Measurements from ENCODE around the gene KIF22.

KIF22 gene

DNA sequence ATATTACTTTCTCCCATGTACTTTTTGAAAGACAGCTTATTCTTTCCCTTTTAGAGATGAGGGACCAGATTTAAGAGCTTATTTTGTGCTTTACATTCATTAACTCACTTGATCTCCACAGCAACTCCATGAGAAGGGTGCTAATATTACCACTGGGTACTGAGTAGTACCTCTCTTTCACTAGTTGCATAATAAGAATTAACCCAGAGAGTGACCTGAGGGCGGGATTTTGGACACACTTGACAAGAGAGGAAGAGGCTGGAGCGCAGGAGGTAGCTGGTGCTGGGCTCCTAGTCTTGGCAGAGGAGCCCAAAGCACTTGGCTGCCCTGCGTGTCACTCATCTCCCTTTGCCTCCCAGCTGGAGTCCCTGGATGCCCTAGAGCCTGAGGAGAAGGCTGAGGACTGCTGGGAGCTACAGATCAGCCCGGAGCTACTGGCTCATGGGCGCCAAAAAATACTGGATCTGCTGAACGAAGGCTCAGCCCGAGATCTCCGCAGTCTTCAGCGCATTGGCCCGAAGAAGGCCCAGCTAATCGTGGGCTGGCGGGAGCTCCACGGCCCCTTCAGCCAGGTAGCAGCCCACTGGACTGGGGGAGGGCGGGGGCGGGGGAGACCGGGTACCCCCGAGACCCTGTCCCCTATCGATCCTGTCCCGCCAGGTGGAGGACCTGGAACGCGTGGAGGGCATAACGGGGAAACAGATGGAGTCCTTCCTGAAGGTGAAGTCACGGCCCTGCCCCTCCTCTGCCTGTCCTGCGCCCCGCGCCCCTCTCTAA is 14.1 kb downstream of the KIF22 start:
- no peak for DNase-seq

GRCh38 chr16:29805232-29806098 is 14.9 kb downstream of the KIF22 start:
- DNase-seq, result peak; percentile 97

- peak in 1 of 2 donors; percentile 80 for DNase-seq
Measured at GRCh38 chr16:29806099-29806579, 15.6 kb downstream of the KIF22 start, which contains the start of gene MAZ. TSS of gene MAZ (plus strand) at chr16:29806529. CDS start at chr16:29806702, 173 bp downstream.

- peak; percentile 72 to 74 for DNase-seq
Measured at GRCh38 chr16:29806641-29807425, 16.3 kb downstream of the KIF22 start.

DNA sequence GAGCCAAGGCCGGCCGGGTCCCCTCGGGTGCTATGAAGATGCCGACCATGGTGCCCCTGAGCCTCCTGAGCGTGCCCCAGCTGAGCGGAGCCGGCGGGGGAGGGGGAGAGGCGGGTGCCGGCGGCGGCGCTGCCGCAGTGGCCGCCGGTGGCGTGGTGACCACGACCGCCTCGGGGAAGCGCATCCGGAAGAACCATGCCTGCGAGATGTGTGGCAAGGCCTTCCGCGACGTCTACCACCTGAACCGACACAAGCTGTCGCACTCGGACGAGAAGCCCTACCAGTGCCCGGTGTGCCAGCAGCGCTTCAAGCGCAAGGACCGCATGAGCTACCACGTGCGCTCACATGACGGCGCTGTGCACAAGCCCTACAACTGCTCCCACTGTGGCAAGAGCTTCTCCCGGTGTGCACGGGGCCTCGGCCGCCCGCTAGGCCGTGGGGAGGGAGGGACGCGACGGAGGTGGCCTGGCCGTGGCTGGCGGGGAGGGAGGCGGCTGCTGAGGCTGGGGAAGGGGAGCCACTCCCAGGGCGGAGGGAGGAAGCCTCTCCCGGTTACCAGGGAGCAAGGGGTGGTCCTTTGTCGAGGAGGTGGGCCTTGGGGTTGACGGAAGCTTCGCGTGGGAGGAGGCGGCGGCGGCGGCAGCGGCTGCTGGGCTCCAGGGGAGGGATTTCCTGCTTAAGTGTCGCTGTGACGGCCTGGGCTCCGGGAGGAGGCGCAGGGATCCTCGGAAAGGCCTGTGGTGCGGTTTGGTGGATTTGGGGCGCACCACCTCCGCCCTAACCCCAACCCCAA is 17.1 kb downstream of the KIF22 start:
- peak; percentile 87 to 90 for DNase-seq

DNA sequence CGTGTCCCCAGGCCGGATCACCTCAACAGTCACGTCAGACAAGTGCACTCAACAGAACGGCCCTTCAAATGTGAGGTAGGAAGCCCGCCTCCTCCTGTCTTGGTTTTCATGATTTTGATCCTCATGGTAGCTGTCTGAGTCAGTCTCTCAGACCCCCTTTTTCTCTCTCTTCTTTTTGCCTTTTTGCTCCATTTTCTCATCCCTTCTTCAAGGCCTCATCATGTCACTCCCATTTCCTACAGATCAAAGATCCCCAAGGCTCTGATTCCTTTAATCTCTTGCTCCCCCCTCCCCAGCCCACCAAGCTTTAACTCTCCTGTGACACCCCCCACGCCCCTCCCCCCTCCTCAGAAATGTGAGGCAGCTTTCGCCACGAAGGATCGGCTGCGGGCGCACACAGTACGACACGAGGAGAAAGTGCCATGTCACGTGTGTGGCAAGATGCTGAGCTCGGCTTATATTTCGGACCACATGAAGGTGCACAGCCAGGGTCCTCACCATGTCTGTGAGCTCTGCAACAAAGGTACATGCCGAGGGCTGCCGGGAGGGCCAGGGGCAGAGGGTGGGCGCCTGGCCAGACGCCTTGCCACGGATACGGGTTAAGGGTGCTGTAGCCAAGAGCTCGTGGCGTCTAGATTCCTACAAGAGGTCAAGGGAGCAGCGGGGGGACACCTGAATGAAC is 17.8 kb downstream of the KIF22 start:
- DNase-seq, result peak in 1 of 2 donors; percentile 55

DNA sequence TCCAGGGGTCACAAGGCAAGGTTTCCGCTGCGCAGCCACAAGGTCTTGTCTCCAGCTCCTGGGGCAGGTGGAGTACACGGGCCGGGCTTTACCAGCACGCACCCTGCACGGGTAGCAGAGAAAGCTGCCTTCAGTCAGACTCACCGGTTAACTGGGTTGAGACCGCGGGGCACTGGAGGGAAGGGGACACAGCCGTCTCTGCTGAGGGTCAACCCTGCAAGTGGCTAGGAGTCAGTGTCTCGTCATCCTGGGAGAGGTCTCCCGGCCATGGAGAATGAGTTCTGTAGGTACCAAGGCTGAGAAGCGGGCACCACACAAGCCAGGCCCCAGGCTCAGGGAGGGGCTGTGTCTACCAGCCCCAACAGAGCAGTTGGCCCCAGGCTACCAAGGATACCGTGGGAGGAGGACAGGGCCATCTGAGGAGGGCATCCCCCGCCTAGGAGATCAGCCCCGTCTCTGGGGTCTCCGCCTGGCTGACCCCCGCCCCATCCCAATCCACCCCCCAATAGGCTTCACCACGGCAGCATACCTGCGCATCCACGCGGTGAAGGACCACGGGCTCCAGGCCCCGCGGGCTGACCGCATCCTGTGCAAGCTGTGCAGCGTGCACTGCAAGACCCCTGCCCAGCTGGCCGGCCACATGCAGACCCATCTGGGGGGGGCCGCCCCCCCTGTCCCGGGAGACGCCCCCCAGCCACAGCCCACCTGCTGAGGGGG is 18.6 kb downstream of the KIF22 start:
- DNase-seq, result no peak

DNA sequence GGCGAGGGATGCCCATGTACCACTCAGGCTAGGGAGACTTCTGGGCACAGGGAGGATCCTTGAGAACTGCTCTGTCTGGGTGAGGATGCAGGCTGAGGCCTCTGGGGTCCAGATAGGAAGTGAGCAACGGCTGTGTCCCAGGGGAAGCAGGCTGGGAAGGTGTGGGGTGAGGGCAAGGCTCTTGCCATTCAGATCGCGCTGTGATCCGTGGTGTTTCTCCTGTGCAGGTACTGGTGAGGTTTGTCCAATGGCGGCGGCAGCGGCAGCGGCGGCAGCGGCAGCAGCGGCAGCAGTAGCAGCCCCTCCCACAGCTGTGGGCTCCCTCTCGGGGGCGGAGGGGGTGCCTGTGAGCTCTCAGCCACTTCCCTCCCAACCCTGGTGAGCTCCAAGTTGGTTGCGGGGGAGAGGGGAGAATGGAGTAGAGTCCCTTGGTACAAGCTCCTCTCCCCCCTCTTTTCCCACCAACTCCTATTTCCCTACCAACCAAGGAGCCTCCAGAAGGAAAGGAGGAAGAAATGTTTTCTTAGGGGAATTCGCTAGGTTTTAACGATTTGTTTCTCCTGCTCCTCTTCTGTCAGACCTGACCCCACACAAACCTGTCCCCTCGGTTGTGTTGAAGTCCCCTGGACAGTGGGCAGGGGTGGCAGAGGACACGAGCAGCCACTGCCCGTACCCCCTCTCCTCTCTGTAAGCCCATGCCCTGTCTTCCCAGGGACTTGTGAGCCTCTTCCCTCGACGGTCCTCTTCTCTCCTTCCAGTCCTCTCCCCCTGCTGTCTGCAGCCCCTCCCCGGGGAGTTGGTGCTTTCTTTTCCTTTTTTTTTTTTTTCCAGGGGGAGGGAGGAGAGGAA is 19.5 kb downstream of the KIF22 start:
- DNase-seq, result peak in 1 of 2 donors; percentile 46

DNA sequence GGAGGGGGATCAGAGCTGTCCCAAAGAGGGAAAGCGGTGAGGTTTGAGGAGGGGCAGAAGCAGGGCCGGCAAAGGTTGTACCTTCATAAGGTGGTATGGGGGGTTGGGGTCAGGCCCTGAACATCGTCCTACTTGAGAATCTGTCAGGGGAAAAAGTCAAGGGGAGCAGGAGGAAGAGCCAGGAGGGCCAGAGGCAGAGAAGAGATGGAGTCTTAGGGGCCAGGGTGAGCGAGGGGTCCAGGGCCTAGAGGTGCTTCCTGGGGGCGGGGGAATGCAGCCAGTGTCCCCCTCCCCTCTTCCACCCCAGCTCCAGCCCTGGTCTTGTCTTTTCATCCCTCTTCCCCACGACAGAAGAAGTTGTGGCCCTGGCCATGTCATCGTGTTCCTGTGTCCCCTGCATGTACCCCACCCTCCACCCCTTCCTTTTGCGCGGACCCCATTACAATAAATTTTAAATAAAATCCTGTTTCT is 20.2 kb downstream of the KIF22 start:
- DNase-seq, result no peak

DNA sequence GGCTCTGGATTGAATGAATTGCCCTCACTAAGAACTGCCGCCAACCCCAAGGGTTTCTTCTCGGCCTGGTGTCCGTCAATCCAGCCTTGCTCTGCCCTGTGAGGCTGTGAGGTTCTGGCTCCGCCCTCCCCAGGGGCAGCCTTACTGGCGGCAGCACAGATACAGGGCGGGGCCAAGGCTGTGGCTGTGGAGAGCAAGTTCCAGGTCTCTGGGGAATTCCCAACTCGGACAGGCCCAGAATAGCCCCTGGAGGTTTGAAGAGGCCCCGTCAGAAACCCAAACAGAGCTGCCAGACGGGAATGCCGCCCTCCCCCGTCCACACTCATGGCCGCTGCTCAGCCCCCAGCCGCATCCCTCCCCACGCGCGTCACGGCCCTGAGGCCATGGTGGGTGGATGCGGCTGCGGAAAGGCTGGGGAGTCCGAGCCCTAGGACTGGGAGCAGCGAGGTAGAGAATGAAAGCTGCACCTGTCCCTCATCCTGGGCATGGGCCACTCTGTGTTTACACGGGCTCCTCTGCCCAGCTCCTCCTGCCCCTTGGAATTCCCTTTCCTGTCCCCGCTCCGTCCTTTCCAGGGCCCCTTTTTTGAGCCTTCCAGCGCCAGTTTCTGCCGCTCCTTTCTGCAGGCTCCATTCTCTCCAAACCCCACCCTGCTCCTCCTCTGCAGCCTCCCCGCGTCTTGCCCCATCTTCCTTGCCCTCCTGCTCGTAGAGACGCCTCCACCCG is 20.8 kb downstream of the KIF22 start:
- DNase-seq, result peak; percentile 78 to 87

DNA sequence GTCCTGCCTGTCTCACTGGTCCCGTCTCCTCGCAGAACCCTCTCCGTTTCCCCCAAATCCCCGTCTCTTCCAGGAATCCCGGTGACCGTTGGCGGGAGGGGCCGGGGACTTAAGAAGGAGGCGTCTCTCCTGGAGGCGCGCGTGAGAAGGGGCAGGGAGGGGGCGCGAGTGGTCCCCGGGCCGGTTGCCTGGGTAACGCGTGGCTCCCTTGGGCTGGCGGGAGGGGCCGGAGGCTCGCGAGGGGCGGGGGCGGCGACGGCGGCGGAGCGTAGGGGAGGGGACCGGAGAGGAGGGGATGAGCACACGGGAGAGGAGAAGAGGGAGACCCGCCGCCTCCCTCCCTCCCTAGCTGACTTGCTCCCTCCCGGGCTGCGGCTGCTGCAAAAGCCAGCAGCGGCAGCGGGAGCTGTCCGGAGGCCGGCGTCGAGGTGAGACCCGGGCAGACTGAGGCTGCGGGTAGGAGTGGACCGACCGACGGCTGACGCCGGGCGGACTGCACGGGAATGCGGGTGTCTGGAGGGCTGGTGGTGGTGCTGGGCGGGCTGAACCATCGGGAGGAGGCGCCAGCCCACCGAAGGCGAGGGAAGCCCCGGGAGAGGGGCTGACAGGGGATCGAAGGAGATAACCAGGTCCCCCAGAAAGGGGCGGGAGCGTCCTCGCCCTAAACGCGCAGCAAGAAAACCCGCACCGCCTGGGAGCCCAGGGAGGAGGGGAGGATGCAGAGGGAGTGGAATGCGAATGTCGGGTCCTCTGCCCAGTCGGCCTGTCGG is 21.5 kb downstream of the KIF22 start, which contains the start of gene PRRT2:
TSS of gene PRRT2 (plus strand) at position 298 of the 770 bp plus-strand sequence. CDS start 862 bp downstream, outside the sequence.
- peak; percentile 55 to 69 for DNase-seq

- DNase-seq, result no peak
Measured at GRCh38 chr16:29812754-29813643, 22.4 kb downstream of the KIF22 start.

GRCh38 chr16:29813644-29814562 is 23.4 kb downstream of the KIF22 start:
- no peak for DNase-seq

GRCh38 chr16:29814592-29814991 is 24.0 kb downstream of the KIF22 start:
- DNase-seq, result no peak

DNA sequence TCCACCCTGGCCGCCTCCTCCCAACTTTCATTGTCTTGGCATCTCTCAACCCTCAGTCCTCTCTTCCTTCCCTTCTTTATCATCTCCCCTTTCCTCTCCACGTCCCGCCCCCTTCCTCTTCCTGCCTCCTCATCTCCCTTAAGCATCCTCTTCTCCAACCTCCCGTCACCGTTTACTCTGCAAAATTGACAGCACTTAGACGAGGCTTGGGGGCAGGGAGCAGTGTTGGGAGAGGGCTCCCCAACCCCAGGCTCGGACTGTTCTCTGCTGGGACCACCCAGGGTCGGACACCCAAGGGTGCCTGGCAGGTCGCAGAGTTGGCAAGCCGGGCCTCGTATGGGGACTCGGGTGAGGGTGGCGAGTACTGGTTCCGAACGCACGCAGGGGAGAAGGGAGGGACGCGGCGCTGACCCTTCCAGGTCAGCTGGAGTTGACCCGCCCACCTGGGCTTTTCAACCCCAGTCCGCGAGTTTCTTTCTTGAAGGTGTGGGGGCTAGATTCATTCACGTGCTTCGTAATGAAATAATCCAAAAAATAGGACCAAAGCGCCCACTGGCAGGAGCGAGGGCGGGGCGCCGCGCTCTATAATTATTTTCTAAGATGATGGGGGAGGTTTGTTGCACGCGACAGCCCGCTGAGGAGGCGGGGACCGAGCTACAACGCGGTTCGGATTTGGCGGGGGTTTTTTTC is 24.6 kb downstream of the KIF22 start:
- peak; percentile 63 to 71 for DNase-seq

All from stimulated activated CD4-positive, alpha-beta T cell treated with anti-CD3 and anti-CD28 coated beads, Interleukin-2, amount 100 ng/mL, for 24 hours (primary cell).